ENCODE results near the gene CFAP53. TPM values are rescaled to one million over a fixed set of nuclear protein-coding genes. Genes with fewer than 3 reads are reported as not detected.

The CFAP53 gene
- total and polyA plus RNA-seq, 2 of the 13 experiments (the other 11 are each of a cell fraction or from before 2014, with no cell fraction given): 0.05 to 0.07 TPM

- no peak overlapping the region for H3K4me3 ChIP-seq (replicated peaks in 1 of 3; ENCODE audit: insufficient read depth in 1 of 3, low read depth in 2 of 3, low read length in 3 of 3)
- no peaks in the 10 kb centered on the region for H3K9me3 ChIP-seq (ENCODE audit: low read length)
- no peaks in the 10 kb centered on the region for H4K20me1 ChIP-seq (ENCODE audit: insufficient read depth, low read length)
- intact Hi-C loops (cut with micrococcal nuclease; ENCODE audit: unreplicated experiment): no loop called here
- TF ChIP-seq, protein P1, sequence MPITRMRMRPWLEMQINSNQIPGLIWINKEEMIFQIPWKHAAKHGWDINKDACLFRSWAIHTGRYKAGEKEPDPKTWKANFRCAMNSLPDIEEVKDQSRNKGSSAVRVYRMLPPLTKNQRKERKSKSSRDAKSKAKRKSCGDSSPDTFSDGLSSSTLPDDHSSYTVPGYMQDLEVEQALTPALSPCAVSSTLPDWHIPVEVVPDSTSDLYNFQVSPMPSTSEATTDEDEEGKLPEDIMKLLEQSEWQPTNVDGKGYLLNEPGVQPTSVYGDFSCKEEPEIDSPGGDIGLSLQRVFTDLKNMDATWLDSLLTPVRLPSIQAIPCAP (CRISPR knock-in tag; IDR thresholded peaks at IDR 0.05; ENCODE audit: low read depth): no peak
- TF ChIP-seq SRSF1 (optimal IDR thresholded peaks at IDR 0.05; ENCODE audit: low read depth, low read length) (no peak), ZNF253 (CRISPR knock-in tag; IDR thresholded peaks at IDR 0.05; ENCODE audit: borderline replicate concordance) (no peak), CCAR2 (optimal IDR thresholded peaks at IDR 0.05; ENCODE audit: low read depth, low read length) (no peak), ASH2L (IDR thresholded peaks at IDR 0.05; ENCODE audit: insufficient read length, low read depth, low read length) (no peak), ZNF333 (CRISPR knock-in tag; IDR thresholded peaks at IDR 0.05; ENCODE audit: borderline replicate concordance) (no peak), JUND (CRISPR knock-in tag; IDR thresholded peaks at IDR 0.05) (no peak), THAP11 (CRISPR knock-in tag; IDR thresholded peaks at IDR 0.05) (no peak), RARA (CRISPR knock-in tag; IDR thresholded peaks at IDR 0.05) (no peak), TSC22D2 (CRISPR knock-in tag; IDR thresholded peaks at IDR 0.05; ENCODE audit: borderline replicate concordance) (no peak)
- TF ChIP-seq, protein P2, sequence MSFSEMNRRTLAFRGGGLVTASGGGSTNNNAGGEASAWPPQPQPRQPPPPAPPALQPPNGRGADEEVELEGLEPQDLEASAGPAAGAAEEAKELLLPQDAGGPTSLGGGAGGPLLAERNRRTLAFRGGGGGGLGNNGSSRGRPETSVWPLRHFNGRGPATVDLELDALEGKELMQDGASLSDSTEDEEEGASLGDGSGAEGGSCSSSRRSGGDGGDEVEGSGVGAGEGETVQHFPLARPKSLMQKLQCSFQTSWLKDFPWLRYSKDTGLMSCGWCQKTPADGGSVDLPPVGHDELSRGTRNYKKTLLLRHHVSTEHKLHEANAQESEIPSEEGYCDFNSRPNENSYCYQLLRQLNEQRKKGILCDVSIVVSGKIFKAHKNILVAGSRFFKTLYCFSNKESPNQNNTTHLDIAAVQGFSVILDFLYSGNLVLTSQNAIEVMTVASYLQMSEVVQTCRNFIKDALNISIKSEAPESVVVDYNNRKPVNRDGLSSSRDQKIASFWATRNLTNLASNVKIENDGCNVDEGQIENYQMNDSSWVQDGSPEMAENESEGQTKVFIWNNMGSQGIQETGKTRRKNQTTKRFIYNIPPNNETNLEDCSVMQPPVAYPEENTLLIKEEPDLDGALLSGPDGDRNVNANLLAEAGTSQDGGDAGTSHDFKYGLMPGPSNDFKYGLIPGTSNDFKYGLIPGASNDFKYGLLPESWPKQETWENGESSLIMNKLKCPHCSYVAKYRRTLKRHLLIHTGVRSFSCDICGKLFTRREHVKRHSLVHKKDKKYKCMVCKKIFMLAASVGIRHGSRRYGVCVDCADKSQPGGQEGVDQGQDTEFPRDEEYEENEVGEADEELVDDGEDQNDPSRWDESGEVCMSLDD (CRISPR knock-in tag; IDR thresholded peaks at IDR 0.05; ENCODE audit: borderline replicate concordance): no peak
- TF ChIP-seq, protein P3, sequence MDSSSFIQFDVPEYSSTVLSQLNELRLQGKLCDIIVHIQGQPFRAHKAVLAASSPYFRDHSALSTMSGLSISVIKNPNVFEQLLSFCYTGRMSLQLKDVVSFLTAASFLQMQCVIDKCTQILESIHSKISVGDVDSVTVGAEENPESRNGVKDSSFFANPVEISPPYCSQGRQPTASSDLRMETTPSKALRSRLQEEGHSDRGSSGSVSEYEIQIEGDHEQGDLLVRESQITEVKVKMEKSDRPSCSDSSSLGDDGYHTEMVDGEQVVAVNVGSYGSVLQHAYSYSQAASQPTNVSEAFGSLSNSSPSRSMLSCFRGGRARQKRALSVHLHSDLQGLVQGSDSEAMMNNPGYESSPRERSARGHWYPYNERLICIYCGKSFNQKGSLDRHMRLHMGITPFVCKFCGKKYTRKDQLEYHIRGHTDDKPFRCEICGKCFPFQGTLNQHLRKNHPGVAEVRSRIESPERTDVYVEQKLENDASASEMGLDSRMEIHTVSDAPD (CRISPR knock-in tag; IDR thresholded peaks at IDR 0.05): no peak
- TF ChIP-seq, protein P4, sequence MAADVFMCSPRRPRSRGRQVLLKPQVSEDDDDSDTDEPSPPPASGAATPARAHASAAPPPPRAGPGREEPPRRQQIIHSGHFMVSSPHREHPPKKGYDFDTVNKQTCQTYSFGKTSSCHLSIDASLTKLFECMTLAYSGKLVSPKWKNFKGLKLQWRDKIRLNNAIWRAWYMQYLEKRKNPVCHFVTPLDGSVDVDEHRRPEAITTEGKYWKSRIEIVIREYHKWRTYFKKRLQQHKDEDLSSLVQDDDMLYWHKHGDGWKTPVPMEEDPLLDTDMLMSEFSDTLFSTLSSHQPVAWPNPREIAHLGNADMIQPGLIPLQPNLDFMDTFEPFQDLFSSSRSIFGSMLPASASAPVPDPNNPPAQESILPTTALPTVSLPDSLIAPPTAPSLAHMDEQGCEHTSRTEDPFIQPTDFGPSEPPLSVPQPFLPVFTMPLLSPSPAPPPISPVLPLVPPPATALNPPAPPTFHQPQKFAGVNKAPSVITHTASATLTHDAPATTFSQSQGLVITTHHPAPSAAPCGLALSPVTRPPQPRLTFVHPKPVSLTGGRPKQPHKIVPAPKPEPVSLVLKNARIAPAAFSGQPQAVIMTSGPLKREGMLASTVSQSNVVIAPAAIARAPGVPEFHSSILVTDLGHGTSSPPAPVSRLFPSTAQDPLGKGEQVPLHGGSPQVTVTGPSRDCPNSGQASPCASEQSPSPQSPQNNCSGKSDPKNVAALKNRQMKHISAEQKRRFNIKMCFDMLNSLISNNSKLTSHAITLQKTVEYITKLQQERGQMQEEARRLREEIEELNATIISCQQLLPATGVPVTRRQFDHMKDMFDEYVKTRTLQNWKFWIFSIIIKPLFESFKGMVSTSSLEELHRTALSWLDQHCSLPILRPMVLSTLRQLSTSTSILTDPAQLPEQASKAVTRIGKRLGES (CRISPR knock-in tag; IDR thresholded peaks at IDR 0.05; ENCODE audit: borderline replicate concordance): no peak
- H3K4me2 ChIP-seq (ENCODE audit: low read depth, low read length): no peak overlapping the region
- no peak overlapping the region for H3K9ac ChIP-seq (ENCODE audit: insufficient read depth, low read depth, low read length)
- H3K27me3 ChIP-seq (ENCODE audit: control insufficient read depth in 1 of 2, insufficient read depth in 2 of 2, low read length in 2 of 2): peaks cover 0 to 3% of the 10 kb centered on the region in 2 experiments; a peak in 2 of 5 replicates
- 22% methylated on average over 1 of the region's 1 CpG for WGBS (ENCODE audit: low lambda C conversion rate)
- no peaks in the 10 kb centered on the region for H3K36me3 ChIP-seq (replicated peaks in 1 of 2; ENCODE audit: control insufficient read depth in 1 of 2, insufficient read depth in 2 of 2, low read length in 2 of 2)
- no peaks in the 10 kb centered on the region for H3K79me2 ChIP-seq (ENCODE audit: insufficient read depth, low read length)
- ChIA-PET POLR2A (no interaction called here), CTCF (ENCODE audit: low intra/inter-chr PET ratio, low total read pairs) (no interaction called here)
- no peak for ATAC-seq
- no TSS peak for BruUV-seq (replicated peaks)
- peaks cover 8% of the 10 kb centered on the region; the same call in 1 of the 2 replicates for H3K4me1 ChIP-seq (ENCODE audit: insufficient read depth, low read length)
- in situ Hi-C loops (cut with HindIII; ENCODE audit: extremely low pct_ligation_motif_present, low pct_unique_long_range_greater_than_20kb): no loop called here
- DNase-seq (ENCODE audit: low spot score): no peak
- no peak overlapping the region for H2AFZ ChIP-seq (ENCODE audit: low read length)
- no peak for FAIRE-seq
- no peak overlapping the region for H3K27ac ChIP-seq (ENCODE audit: extremely low read length, insufficient read depth, low read length)
These were observed 26.7 kb upstream of the CFAP53 start for GRCh38 chr18:50293039-50293438.
